ENCODE results near the gene FIBCD1. TPM values are rescaled to one million over a fixed set of nuclear protein-coding genes. Genes with fewer than 3 reads are reported as not detected.

The FIBCD1 gene
- total RNA-seq, 1 experiment from 2014 or later: 7.1 TPM

DNA sequence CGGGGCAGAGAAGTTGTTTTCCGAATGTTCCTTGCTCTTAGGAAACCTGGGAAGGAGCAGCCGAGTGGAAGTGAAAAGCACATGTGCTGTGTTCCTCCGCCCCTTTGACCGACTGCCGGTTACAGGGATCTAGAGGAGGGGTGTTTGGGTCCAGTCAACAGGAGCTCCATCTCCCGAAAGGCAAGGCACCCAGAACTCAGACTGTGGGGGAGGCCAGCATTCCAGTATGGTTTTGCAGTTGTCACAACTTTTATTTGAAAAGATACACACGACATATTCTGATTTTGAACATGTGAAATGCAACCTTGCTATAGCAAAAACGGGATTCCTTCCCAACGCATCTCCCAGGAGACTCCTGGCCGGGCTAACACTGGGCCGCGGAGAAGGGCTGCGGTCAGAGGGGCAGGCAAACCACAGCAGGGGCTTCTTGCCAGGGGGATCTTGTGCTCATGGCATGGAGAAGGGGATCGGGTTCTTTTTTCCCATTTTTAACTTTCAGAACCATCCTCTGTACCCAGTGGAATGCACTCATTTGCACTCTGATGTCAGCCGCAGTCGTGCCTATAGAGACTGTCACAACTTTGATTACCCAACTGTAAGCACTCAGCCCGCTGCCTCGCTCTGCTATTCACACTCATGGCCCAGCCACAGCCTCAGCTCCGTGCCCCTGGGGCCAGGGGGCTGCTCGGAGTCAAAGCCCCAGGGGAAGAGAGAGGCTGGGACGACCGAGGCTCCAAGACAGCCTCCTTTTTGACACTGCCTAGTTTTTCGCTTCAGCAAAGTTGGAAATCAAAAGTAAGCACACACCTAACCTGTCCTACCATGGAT is 46.4 kb downstream of the FIBCD1 start:
- no peak for DNase-seq
- H4K5ac ChIP-seq (ENCODE audit: insufficient read length, low read depth, low read length): no peak overlapping the region
- H2AFZ ChIP-seq (ENCODE audit: low read length): no peak overlapping the region
- H2BK120ac ChIP-seq (ENCODE audit: low read depth, low read length, poor library complexity, severe bottlenecking): no peak overlapping the region
- H3K23me2 ChIP-seq (ENCODE audit: insufficient read length, low read depth, low read length, poor library complexity, severe bottlenecking): no peaks in the 10 kb centered on the region
- no peak overlapping the region for H4K8ac ChIP-seq (replicated peaks; ENCODE audit: insufficient read length, low read depth, low read length)
- H3K79me1 ChIP-seq (ENCODE audit: insufficient read depth, low read depth, low read length, poor library complexity, severe bottlenecking): no peaks in the 10 kb centered on the region
- no peak overlapping the region for H4K91ac ChIP-seq (ENCODE audit: insufficient read length, low read depth, low read length)
- TF ChIP-seq, protein P1, sequence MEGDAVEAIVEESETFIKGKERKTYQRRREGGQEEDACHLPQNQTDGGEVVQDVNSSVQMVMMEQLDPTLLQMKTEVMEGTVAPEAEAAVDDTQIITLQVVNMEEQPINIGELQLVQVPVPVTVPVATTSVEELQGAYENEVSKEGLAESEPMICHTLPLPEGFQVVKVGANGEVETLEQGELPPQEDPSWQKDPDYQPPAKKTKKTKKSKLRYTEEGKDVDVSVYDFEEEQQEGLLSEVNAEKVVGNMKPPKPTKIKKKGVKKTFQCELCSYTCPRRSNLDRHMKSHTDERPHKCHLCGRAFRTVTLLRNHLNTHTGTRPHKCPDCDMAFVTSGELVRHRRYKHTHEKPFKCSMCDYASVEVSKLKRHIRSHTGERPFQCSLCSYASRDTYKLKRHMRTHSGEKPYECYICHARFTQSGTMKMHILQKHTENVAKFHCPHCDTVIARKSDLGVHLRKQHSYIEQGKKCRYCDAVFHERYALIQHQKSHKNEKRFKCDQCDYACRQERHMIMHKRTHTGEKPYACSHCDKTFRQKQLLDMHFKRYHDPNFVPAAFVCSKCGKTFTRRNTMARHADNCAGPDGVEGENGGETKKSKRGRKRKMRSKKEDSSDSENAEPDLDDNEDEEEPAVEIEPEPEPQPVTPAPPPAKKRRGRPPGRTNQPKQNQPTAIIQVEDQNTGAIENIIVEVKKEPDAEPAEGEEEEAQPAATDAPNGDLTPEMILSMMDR (conservative IDR thresholded peaks at IDR 0.05): no peak
- WGBS (ENCODE audit: extremely low coverage, insufficient read length, low lambda C conversion rate): no CpG with 5 or more reads among the region's 24 CpGs
- H3K27me3 ChIP-seq (ENCODE audit: insufficient read depth, low read length): no peaks in the 10 kb centered on the region
- no peak overlapping the region for H2BK5ac ChIP-seq (ENCODE audit: insufficient read length, low read length)
- H3K27me3 Mint-ChIP-seq (ENCODE audit: low read depth): no peaks in the 10 kb centered on the region; the same call in 1 of the 2 replicates
- H3K27ac Mint-ChIP-seq: peak overlapping the region; percentile 38 to 61 (median 44); a peak in 5 of 7 replicates
- no peak overlapping the region for H3K27ac ChIP-seq (ENCODE audit: insufficient read length, low read depth, low read length)
- H2AK5ac ChIP-seq (ENCODE audit: insufficient read length, low read length): no peak overlapping the region
- no peak overlapping the region for H2BK15ac ChIP-seq (ENCODE audit: low read depth, low read length)
- H3K36me3 Mint-ChIP-seq (ENCODE audit: insufficient read depth in 1 of 3, low read depth in 3 of 3): peaks cover 4 to 35% (median 10%) of the 10 kb centered on the region in 3 experiments
- no peaks in the 10 kb centered on the region for H3K4me1 ChIP-seq (ENCODE audit: insufficient read depth, low read length)
- no peak overlapping the region for H2BK20ac ChIP-seq (ENCODE audit: low read depth, low read length, poor library complexity, severe bottlenecking)
- no peaks in the 10 kb centered on the region; a peak in 1 of 5 replicates for H3K9me3 Mint-ChIP-seq
- no peak overlapping the region for H3K23ac ChIP-seq (ENCODE audit: insufficient read length, low read depth, low read length)
- H3K4me2 ChIP-seq (ENCODE audit: insufficient read depth, insufficient read length, low read length): no peak overlapping the region
- H4K20me1 ChIP-seq (ENCODE audit: control insufficient read depth, insufficient read depth, insufficient read length): no peaks in the 10 kb centered on the region
- no peak overlapping the region for H2BK12ac ChIP-seq (ENCODE audit: insufficient read length, low read depth, low read length)
- H3K79me2 ChIP-seq (ENCODE audit: insufficient read depth, low read length): no peaks in the 10 kb centered on the region
- H3K4me3 Mint-ChIP-seq: no peak overlapping the region
- no peaks in the 10 kb centered on the region for H3K9me3 ChIP-seq (ENCODE audit: control insufficient read depth, low read depth, low read length)
- no peak overlapping the region for H3K4ac ChIP-seq (ENCODE audit: low read depth, low read length)
- no peak overlapping the region for H3K56ac ChIP-seq (ENCODE audit: insufficient read length, low read depth, low read length)
- no peak overlapping the region for H3K14ac ChIP-seq (ENCODE audit: insufficient read depth, low read length)
- H3K4me1 Mint-ChIP-seq: peaks cover 2 to 9% of the 10 kb centered on the region in 2 experiments; a peak in 1 of 4 replicates
- no peak overlapping the region for H3K9ac ChIP-seq (ENCODE audit: extremely low read depth, insufficient read length, low read length)
- H3T11ph ChIP-seq (ENCODE audit: low read length): no peak overlapping the region
- H3K18ac ChIP-seq (ENCODE audit: insufficient read length, low read depth, low read length): no peak overlapping the region

Data from H9 (cell line).